OCI-LY1 (cell line): ENCODE results near the gene POLR2B.

Experiments
- EZH2 ChIP-seq: fragments of 200-600 bp; sonication (generic), shearing (Covaris generic); IDR thresholded peaks from 2 replicates; pipeline ENCODE4 v1.8.0; 2017; ENCODE audit warnings: borderline replicate concordance, mixed run types, mild to moderate bottlenecking, antibody characterized with exemption, low read length, moderate library complexity, mixed read lengths
- TF ChIP-seq, protein P1 (sequence below): fragments of 200-600 bp; sonication (generic), shearing (Covaris generic); IDR thresholded peaks from 2 replicates; pipeline ENCODE4 v1.5.1; 2017; ENCODE audit warnings: mild to moderate bottlenecking, antibody characterized with exemption, low read length, moderate library complexity, mixed read lengths

DNA sequence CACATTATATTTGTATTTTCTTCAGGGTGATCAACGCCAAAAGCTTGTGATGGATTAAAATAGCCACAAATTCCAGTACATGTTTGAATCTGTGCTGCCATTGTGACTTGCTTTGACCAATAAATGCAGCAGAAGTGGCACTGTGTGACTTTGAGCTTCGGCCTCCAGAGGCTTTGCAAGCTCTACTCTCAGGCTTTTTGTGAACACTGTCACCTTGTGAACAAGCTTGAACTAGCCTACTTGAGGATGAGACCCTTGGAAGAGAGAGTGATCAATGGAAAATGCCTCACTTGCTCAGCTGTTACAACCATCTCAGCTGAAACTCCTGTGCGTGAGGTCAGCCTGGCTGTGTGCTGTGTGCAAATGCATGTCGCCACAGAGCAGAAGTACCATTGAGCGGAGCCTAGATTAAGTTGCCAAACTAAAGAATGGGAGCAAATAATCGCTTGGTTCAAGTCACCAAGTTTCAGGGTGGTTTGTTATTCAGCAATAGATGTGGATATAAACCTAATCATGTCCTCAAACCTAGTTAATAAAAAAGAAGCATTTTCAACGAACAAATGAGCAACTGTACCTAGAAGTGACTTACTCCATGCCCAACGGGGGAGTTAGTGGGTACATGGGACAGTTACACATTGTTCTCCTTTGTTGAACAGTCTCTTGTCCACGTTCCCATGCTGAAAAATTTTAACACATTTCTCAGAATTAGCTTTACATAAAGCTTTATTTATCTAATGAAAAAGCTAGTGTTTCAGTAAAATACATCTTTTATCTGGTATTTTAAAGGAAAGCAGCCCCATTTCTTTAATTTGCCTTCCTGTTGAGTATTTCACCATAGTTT lies 24.8 kb upstream of the POLR2B start:
- TF ChIP-seq, protein P1, sequence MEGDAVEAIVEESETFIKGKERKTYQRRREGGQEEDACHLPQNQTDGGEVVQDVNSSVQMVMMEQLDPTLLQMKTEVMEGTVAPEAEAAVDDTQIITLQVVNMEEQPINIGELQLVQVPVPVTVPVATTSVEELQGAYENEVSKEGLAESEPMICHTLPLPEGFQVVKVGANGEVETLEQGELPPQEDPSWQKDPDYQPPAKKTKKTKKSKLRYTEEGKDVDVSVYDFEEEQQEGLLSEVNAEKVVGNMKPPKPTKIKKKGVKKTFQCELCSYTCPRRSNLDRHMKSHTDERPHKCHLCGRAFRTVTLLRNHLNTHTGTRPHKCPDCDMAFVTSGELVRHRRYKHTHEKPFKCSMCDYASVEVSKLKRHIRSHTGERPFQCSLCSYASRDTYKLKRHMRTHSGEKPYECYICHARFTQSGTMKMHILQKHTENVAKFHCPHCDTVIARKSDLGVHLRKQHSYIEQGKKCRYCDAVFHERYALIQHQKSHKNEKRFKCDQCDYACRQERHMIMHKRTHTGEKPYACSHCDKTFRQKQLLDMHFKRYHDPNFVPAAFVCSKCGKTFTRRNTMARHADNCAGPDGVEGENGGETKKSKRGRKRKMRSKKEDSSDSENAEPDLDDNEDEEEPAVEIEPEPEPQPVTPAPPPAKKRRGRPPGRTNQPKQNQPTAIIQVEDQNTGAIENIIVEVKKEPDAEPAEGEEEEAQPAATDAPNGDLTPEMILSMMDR: no peak
- TF ChIP-seq EZH2: no peak
